GM21526 (cell line): Measurements from ENCODE around the gene MAST4.

ENCODE experiments used
- ATAC-seq: cut with Tn5 transposase; IDR thresholded peaks from one replicate; pipeline ENCODE4 v1.9.1; 2021; ENCODE audit warnings: moderate library complexity; ENCODE audit not compliant: unreplicated experiment, low FRiP score

Gene MAST4

DNA sequence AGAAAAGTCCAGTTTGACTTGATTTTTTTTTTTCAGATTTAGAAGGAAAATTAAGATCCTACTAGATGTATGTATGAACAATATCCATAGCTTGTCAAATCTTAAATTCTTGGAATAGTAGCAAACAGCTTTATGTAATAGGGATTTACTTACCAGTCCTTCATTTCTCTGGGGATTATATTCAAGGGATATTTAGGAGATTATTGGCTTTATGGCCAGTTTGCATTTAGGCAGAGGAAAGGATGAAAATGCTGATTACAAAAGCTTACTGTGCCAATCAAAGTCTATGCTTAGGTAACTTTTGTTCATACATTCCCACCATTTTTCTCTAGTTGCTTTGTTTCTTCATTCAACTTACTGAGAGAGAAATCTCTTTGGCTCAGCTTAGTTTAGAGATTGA, 47.9 kb downstream of the MAST4 start:
- ATAC-seq = no peak

DNA sequence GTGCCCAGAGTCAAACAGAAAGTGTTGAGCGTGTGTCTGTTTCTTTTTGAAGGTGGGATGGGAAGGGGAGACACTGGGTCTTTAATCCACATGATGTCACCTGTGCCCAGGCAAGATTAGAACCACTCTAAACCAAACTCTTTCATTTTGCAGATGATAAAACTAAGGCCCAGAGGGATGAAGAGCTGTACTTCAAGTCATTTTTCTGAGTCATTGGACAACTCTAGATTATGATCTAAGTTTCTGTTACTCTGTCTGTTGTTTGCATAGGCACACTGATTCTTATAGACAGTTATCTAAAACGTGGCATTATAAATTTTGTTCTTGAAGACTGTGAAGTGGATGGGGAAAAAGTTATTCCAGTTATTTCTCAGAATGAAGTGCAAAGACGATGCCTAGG, 48.8 kb downstream of the MAST4 start:
- no peak for ATAC-seq

DNA sequence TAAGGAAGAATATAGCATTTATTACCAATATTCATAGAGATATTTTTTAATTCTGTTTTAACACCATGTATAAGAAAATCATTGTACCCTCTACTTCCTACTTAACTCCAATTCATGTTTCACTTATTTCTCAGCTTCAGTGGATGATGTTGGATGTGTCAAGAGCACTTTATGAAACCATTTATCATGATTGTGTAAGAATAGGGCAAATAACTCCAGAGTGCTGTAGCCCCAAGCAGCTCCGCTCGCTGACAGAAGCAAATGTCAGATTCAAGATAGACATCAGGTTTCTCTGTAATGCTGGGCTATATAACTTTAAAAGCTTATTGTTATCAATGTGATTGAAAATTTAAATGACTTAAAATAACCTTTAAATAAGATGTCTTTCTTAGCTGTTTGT, 50.4 kb downstream of the MAST4 start:
- no peak for ATAC-seq

DNA sequence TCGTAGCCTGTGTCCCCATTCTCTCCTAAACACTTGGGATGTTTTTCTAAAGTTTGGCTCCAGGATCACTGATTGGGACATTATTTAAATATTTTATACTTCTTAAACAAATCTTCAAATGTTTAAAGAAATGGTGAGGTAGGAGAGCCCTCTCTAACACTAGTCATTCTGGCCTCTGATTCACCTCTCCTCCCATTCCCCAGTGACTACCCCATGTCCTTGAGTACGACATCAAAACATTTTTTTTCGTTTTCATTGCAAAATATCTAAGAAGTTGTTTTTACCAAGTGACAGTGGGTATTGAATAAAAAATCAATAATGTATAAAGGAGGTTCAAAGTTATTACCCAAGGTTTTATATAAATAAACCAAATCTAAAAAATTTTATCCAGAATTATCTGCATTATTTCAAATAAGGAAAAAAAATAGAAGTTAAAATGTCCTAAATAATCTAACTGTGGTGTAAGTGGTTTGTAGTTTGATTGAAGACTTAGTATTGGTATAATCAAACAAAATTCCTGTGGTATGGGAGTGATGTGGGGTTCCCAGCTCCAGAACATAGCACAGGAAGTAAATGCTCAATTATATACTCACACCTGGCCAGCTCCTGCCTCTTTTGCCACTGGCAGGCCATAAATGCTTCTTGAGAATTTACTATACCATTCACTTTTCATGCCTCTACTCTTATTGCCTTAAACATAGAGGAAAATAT, 51.1 kb downstream of the MAST4 start:
- no peak for ATAC-seq

DNA sequence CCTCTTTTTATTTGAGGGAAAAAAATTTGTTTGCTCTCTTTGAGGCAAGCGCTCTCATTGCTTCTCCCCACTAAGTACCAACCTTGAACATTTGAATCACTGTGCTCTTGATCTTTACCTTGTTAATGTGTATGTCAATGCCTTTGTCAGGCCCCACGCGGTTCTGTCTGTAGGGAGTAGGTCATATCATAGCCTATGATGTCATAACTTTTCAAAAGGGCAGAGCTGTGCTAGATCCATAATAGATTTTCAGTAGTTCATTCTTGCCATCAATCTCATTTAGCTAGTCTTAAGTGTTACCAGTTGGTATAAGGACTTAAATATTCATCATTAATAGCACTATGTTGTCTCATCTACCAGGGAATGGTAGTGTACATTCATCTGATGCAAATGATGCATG, 56.6 kb downstream of the MAST4 start:
- no peak for ATAC-seq

DNA sequence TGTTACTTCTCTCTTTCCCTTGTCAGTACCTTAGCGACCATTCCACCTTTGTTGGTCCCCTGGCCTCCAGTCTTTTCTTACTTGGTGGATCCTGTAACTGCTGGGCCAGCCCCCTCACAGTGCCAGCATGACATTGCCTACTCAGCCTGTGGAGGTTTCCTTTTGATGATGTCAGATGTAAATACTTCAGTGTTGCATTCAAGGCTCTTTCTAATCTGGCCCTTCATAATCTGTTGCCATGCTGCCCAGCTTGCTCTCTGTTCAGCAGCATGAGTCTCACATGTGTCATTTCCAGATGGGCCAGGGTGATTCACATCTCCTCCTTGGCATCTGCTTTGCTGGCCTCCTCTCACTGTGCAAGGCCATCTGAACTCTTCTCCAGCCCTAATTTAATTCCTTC, 57.1 kb downstream of the MAST4 start:
- ATAC-seq = no peak

DNA sequence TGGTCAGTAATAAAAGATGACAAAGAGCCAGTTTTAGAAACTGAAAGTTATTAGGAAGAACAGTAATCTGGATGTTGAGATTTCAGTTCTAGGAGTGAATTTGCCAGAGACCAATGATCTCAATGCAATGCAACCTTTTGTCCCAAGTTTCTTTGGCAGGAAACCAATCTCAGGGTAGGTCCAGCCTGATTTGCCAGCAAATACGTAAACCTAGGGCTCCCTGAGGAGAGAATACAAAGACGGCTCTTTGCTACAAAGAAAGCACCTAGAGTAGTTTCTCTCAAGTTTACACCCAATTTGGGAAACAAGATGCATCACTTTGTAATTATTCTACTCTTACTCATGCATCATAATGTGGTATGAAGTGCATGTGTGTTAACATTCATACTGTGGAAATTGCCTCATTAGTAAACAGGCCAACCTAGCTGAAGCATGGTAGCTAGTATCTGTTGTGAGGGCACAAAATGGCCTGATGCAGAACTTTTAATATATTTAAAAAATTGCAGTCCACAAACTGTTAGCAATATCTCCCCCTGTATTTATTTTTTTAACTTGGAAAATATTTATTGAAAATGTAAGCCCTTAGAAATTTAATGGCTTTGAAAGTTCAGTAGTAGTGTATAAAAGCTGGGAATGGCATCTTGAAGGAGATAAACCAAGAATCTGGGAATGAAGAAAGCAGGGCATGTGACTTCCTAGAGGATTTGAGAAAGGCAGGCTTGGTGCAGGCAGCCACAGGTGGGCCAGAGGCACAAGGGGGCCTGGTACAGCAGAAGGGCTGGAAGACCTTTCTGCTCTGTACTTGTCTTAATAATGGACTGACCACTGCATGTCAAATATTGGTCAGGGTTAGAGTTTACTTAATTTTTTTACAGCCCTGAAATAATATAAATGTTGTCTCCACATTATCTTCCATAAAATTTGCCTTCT, 59.5 kb downstream of the MAST4 start:
- ATAC-seq = no peak

DNA sequence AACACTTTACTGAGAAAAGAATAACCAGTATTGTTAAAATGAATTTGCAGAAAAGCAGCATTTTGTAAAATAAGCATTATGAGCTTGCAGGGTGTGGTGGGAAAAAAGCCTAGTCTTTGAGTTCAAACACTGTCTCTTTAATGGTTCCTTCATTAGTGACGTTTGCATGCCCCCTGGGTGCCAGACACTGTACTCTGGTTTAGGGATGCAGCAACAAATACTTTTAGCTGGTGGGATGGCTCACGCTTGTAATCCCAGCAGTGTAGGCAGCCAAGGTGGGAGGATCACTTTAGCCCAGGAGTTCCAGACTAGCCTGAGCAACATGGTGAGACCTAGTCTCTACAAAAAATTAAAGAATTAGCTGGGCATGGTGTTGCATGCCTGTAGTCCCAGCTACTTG, 62.3 kb downstream of the MAST4 start:
- ATAC-seq = no peak

DNA sequence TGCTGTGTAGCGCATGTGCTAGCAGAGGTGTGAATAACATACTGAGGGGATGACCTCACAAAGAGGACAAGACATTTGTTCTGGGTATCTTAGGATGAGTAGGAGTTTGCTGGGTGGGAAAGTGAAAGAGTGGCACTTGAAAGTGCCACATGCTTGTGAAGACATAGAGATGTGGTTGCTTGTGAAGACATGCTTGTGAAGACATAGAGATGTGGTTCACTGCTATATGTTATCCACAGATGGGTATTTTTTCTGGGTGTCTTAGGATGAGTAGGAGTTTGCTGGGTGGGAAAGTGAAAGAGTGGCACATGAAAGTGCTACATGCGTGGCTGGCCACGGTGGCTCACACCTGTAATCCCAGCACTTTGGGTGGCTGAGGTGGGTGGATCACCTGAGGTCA, 63.6 kb downstream of the MAST4 start:
- ATAC-seq = no peak

DNA sequence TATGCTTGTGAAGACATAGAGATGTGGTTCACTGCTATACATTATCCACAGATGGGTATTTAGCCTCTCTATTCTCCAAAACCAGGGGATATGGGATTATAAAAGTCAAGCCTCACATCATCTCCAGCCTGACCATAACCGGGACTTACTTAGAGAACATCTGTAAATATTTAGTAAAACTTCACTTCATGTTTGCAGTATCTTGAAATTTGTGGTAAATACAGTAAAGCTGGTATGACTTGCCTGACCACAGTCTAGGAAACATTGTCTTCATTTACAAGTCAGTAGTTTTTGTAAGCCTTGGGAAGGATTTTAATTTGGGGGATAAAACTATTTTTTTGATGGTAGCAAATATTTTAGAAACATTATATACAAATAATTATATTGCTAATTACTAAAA, 64.2 kb downstream of the MAST4 start:
- ATAC-seq = no peak

DNA sequence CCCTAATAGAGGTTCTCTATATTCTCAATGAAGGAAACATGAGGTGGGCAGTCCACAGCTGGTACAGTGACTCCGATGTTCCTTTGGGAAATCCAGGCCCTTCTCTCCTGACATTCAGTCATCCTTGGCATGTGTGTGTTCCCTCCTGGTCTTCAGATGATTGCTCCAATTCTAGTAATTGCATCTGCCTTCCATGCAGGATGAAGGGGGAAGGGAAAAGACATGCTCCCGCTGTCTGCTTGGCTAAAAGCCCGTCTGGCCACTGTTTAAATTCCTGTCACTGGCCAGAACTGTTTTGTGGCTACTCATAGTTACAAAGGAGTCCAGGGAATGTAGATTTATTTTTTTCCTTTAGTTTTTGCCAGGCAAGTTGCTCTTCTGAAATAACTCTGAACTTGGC, 65.0 kb downstream of the MAST4 start:
- no peak for ATAC-seq

DNA sequence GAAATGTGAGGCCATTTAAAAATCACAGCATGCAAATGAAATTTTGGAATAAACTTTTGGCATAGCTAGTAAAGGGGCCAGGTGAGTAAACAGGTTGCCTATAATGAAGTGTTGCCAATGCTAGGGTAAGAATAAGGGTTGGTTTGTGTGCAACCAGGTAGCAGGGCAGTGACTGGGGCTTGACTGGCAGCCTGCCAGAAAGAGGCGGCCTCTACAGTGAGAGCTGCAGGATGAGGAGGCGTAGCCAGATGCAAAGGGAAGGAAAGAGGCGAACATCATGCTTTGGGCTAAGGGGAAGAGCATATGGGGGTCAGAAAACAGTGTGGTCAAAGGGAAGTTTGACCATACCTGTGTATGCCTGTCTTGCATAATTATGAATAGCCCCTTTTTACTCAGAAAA, 70.6 kb downstream of the MAST4 start:
- ATAC-seq = no peak

DNA sequence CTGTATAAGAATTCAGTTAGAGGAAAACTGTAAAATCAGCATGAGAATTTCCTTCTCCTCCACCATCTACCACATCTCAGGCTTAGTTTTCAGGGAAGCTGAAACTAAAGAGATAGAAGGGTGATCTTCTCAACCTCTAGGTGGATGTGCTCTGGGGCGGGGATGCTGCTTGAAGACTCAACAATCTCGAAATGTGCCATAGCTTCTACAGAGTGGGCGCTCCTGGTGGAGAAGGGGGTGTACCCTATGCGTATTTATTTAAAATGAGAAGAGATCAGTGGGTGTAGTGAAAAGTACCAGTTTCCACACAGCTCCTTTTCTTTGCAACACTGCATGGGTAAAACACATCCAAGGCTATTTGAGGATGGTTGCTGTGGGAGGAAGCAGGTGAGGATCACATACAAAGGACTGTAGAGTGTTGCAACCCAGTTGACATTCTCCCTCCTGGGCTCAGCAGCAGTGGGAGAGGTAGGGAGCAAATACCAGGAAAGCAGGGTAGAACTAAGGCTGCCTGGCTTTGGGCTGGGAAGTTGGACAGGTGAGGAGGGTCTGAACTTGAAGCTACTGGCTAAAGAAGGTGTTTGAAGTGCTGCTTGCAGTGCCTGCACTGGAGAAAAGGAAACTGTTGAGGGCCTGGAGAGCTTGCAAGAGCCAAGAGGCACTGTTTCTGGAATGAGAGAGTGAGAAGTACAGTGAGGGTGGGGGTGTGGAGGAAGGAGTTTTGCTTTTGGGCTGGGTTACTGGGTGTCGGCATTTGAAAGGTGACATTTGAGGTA, 73.1 kb downstream of the MAST4 start:
- no peak for ATAC-seq

DNA sequence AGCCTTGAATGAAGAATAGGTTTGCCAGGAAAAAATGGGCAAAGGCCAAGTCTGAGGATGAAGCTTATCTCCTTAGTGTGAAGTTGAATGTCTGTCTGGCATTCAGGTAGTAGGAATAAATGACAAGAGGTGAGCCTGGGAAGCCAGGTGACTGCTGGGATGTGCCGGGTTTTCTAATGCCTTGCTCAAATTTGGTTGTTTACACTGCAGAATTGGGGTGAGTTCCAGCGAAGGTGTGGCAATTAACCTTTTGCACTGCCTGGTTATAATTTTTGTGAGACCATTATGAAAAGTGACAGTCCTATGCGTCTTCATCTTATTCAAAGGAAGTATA, 73.6 kb downstream of the MAST4 start:
- ATAC-seq = no peak

DNA sequence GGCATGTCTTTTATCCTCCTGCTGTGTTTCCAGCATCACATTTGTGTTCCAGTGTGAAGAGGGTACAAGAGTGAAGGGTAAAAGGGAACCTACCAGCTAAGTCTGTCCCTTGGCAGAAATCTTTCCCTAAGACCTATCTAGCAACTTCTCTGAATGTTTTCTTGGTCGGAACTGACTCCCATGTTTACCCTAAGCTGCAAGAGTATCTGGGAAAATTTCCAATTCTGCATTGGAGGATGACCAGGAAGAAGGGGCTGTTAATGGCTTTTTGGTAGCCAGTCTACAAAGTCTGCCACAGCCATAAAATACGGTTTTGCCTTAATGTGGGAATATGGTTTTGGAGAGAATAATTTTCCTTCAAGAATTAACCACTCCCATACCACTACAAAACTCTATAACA, 75.1 kb downstream of the MAST4 start:
- no peak for ATAC-seq

DNA sequence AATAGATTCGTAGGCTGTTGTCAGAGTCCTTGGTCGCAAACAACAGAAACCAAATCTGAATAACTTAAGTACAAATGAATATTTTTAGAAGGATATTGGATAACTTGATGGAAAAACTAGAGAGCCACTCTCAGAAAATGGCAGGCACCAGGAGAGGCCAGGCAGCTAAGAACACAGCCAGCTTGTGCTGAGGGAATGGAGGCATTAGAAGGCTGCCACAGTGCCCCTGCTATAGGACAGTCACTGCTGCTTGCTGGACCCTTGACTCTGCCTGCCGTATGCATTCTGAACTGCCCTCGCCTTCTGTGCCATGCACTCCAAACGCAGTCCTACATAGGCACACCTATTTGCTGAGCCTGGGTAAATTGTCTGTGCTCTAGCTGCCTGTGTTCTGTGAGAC, 78.6 kb downstream of the MAST4 start:
- no peak for ATAC-seq

DNA sequence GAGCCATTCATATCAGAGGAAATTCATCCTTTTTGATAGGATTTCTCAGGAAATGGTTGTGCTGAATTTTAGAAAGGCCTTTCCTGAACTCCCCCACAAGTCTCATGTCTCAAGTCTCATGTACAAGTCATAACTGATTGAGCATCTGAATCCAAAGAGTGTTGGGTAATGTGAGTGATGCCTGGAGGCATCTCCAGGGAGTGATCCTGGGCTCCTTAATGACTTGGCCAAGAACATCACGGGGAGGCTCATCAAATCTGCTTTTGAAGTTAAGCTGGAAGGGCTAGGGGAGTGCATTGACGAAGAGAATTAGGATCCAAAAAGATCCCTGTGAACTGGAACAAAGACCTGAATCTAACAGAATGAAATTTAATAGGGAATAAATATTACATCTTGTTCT, 79.2 kb downstream of the MAST4 start:
- no peak for ATAC-seq

DNA sequence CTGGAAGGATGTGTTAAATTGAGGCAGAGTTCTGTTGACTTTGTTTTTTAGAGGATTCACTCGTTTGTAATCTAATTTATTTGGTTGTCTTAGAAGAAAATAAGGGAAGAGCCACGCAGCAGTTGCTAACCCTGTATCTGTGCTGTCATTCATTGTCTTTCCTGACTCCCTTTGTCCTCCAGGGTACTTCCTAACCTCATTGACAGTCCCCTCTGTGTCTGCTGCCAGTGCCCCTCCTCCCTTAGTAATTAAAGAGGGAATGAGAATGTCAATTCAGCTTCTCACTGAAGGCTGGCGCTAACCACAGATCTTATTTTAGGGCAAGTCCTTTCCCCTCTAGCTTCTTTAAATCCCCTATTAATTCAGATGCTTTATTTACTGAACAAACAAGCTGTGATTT, 84.0 kb downstream of the MAST4 start:
- ATAC-seq = no peak

DNA sequence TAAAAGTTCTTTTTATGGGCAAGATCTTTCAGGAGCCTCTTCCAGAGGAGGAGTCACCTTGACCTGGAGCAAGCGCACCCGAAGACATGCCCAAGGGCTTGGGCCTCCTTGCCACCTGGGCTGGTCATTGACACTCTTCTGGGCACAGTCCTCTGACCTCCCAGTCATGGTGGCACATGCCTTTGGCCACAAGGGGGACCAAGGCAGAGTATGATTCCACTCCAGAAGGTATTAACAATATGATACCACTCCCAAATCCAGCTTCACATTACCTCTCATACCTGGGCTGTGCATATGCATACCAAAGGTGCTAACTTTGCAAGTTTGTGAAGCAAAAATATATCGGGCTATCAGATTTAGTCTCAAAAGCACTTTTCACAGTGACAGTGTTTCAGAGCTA, 84.6 kb downstream of the MAST4 start:
- no peak for ATAC-seq

DNA sequence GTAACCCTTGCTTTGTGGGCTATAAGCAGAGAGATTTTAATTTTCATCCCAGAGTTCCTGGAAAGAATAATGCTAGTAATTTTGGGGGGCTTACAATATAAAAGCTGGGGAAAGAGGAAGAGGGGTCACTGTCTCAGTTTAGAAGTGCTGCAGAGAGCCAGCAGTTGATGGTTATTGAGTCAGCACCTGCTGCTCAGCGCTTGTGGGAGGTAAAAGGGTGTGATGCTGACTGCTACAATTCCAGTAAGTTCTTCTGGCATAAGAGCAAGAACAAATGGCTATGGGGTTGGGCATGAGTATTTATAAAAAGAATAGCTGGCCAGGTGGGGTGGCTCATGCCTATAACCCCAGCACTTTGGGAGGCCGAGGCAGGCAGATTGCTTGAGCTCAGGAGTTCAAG, 88.5 kb downstream of the MAST4 start:
- ATAC-seq = no peak

DNA sequence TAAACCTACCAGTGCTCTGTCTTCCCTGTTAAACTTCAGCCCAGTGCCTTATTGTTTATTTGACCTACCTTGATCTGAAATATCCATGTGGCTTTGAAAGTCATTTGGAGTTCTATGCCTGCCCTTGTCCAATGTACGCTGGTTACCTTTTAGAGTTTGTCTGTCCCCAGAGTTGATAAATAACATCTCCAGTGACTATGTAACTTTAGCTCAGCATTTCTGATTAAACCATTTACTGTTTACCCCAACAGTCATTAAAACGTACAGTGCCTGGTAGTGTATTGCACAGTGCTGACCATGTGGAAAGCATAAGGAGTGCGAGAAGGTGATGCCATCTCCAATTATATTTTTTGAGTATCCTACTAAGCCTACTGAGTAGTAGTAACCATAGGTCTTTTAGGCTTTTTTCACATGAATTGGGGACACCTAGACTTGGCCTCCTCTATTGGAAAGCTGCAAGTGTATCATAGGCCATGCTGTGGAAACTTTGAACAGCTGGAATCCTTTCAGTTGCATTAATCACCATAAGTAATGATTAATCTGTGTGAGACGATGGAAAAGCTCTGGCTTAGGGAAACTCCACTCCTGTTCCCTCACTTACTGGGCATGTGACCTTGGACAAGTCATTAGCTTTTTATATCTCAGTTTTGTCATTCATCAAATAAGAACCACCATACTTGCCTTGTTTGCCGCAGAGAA, 93.5 kb downstream of the MAST4 start:
- ATAC-seq = no peak
